Gastrocnemius medialis (tissue), 4 donors: Measurements from ENCODE around the gene IL5RA.

ENCODE experiments used
- CTCF ChIP-seq, 5 experiments: fragments of 450-650 bp in 3 of 5; fragments of 200-600 bp in 2 of 5; sonication (generic) in 2 of 5; IDR thresholded peaks in 4 of 5; conservative IDR thresholded peaks in 1 of 5; 1 replicate in 4 of 5; 2 replicates in 1 of 5; pipeline ENCODE4 v1.5.1; 2016 to 2019; ENCODE audit warnings: antibody characterized with exemption in 5 of 5, mild to moderate bottlenecking in 3 of 5, moderate library complexity in 3 of 5
- POLR2A ChIP-seq, 2 donors: fragments of 450-650 bp; IDR thresholded peaks; one replicate each; pipeline ENCODE4 v1.6.1; 2017; ENCODE audit warnings: antibody characterized with exemption in 2 of 2, mild to moderate bottlenecking in 2 of 2, moderate library complexity in 2 of 2

- TF ChIP-seq CTCF (IDR thresholded peaks at IDR 0.05 in 4 of 5, conservative IDR thresholded peaks at IDR 0.05 in 1 of 5): no peak
- no peak for TF ChIP-seq POLR2A (IDR thresholded peaks at IDR 0.05)
These were observed 22.3 kb downstream of the IL5RA start for GRCh38 chr3:3087716-3088465.
